HCT116 (cell line): Measurements from ENCODE around the gene SGK2. TPM values are rescaled to one million over a fixed set of nuclear protein-coding genes. Genes with fewer than 3 reads are reported as not detected.

Source experiments
- ATAC-seq: fragments of 200-7000 bp; cut with Tn5 transposase; 2 replicates; pipeline ENCODE4 v1.9.1; 2020; ENCODE audit warnings: mild to moderate bottlenecking, moderate library complexity
- BruUV-seq: library from RNA; stranded (reverse); fragments of 400-500 nt; replicated peaks from 2 replicates; lab custom pipeline; 2021; lab: Mats Ljungman, UMichigan
- CTCF ChIA-PET: fragments of 300-600 bp; sonication (Branson Sonifier 250); formaldehyde crosslinking; loops from one replicate; lab custom pipeline; 2021; ENCODE audit warnings: antibody characterized with exemption; lab: Charles Lee
- POLR2A ChIA-PET: fragments of 300-600, 350-600 bp; sonication (Branson Sonifier 250); formaldehyde crosslinking; loops from one replicate; lab custom pipeline; 2021; ENCODE audit warnings: antibody characterized with exemption; lab: Charles Lee
- RAD21 ChIA-PET, 2 experiments: fragments of 300-600 bp; sonication (Branson Sonifier 250); formaldehyde crosslinking; loops; one replicate each; lab custom pipeline; 2023; ENCODE audit warnings: low total read pairs in 2 of 2; ENCODE audit not compliant: uncharacterized antibody in 2 of 2, unreplicated experiment in 2 of 2, low non-redundant PET in 1 of 2; lab: Charles Lee
- DNase-seq: peaks from one replicate; pipeline ENCODE4 v3.0.0-alpha.2; 2010; ENCODE audit warnings: low read depth, low spot score
- H2AFZ ChIP-seq: fragments of 200-600 bp; shearing (Covaris generic), sonication (generic); 2 replicates; pipeline ENCODE4 v1.6.1; 2017; ENCODE audit warnings: low read depth, mixed run types, mixed read lengths, antibody characterized with exemption, low read length; ENCODE audit not compliant: poor library complexity, severe bottlenecking
- H3K27ac ChIP-seq: 2 replicates; pipeline ENCODE4 v1.5.1; 2012; ENCODE audit warnings: low read depth, low read length
- H3K27me3 ChIP-seq: fragments of 200-600 bp; sonication (generic); 2 replicates; pipeline ENCODE4 v1.6.1; 2016; ENCODE audit warnings: mixed run types, low read length, mixed read lengths; ENCODE audit not compliant: insufficient read depth
- H3K36me3 ChIP-seq, 2 experiments: fragments of 200-500 bp in 1 of 2; fragments of 200-600 bp in 1 of 2; sonication (Bioruptor generic) in 1 of 2; sonication (generic) in 1 of 2; 2 replicates each; pipeline versions ENCODE4 v1.5.1 to v1.6.1; 2014 to 2016; ENCODE audit warnings: low read length in 2 of 2, inconsistent platforms in 1 of 2, mixed read lengths in 1 of 2, mixed run types in 1 of 2; ENCODE audit not compliant: insufficient read depth in 2 of 2, control insufficient read depth in 1 of 2
- H3K4me1 ChIP-seq, 2 experiments: fragments of 200-600 bp in 1 of 2; sonication (generic) in 1 of 2; 2 replicates each; pipeline versions ENCODE4 v1.5.1 to v1.6.1; 2012 to 2017; ENCODE audit warnings: low read length in 2 of 2, inconsistent platforms in 1 of 2, mild to moderate bottlenecking in 1 of 2, mixed read lengths in 1 of 2, mixed run types in 1 of 2, moderate library complexity in 1 of 2; ENCODE audit not compliant: insufficient read depth in 2 of 2, control insufficient read depth in 1 of 2
- H3K4me2 ChIP-seq: fragments of 200-600 bp; sonication (generic); 2 replicates; pipeline ENCODE4 v1.6.1; 2017; ENCODE audit warnings: mixed run types, low read length, mixed read lengths
- H3K4me3 ChIP-seq, 2 experiments: fragments of 200-600 bp in 1 of 2; sonication (generic) in 1 of 2; replicated peaks in 1 of 2; 2 replicates each; pipeline ENCODE4 v1.5.1; 2011 to 2016; ENCODE audit warnings: low read length in 2 of 2, control low read depth in 1 of 2, low read depth in 1 of 2, mild to moderate bottlenecking in 1 of 2, mixed read lengths in 1 of 2, mixed run types in 1 of 2
- H3K79me2 ChIP-seq: fragments of 200-600 bp; sonication (generic); 2 replicates; pipeline ENCODE4 v1.6.1; 2017; ENCODE audit warnings: mild to moderate bottlenecking, mixed run types, low read length, moderate library complexity, mixed read lengths; ENCODE audit not compliant: insufficient read depth
- H3K9ac ChIP-seq: fragments of 200-600 bp; sonication (generic); 2 replicates; pipeline ENCODE4 v1.6.1; 2016; ENCODE audit warnings: low read length, mixed read lengths
- H3K9me2 ChIP-seq: fragments of 200-600 bp; sonication (generic), shearing (Covaris generic); 2 replicates; pipeline ENCODE4 v1.6.1; 2017; ENCODE audit warnings: mixed run types, mild to moderate bottlenecking, moderate library complexity; ENCODE audit not compliant: insufficient read depth
- H3K9me3 ChIP-seq, 2 experiments: fragments of 200-500 bp in 1 of 2; fragments of 200-600 bp in 1 of 2; sonication (Bioruptor generic) in 1 of 2; sonication (generic) in 1 of 2; 2 replicates each; pipeline ENCODE4 v1.6.1; 2014 to 2017; ENCODE audit warnings: low read length in 2 of 2, mixed read lengths in 2 of 2, inconsistent platforms in 1 of 2, low read depth in 1 of 2, mild to moderate bottlenecking in 1 of 2, mixed run types in 1 of 2, moderate library complexity in 1 of 2; ENCODE audit not compliant: control insufficient read depth in 1 of 2, insufficient read depth in 1 of 2
- H4K20me1 ChIP-seq: fragments of 200-600 bp; sonication (generic), shearing (Covaris generic); 2 replicates; pipeline ENCODE4 v1.6.1; 2017; ENCODE audit warnings: mixed run types, mild to moderate bottlenecking, moderate library complexity; ENCODE audit not compliant: insufficient read depth
- ATF3 ChIP-seq: IDR thresholded peaks from 2 replicates; pipeline ENCODE4 v1.6.1; 2012
- CTCF ChIP-seq, 3 experiments: fragments of 200-600 bp in 1 of 3; sonication (generic) in 1 of 3; IDR thresholded peaks in 2 of 3; conservative IDR thresholded peaks in 1 of 3; 2 replicates each; pipeline ENCODE4 v1.5.1; 2012 to 2017; ENCODE audit warnings: low read depth in 2 of 3, low read length in 2 of 3, antibody characterized with exemption in 1 of 3, borderline replicate concordance in 1 of 3, control low read depth in 1 of 3, mild to moderate bottlenecking in 1 of 3, mixed read lengths in 1 of 3, mixed run types in 1 of 3, moderate library complexity in 1 of 3; ENCODE audit not compliant: insufficient read depth in 1 of 3
- EGR1 ChIP-seq: IDR thresholded peaks from 2 replicates; pipeline ENCODE4 v1.6.1; 2012; ENCODE audit warnings: low read depth
- EZH2phosphoT487 ChIP-seq: fragments of 200-600 bp; IDR thresholded peaks from 2 replicates; pipeline ENCODE4 v1.6.1; 2018; ENCODE audit warnings: antibody characterized with exemption, borderline replicate concordance
- MAX ChIP-seq: IDR thresholded peaks from 2 replicates; pipeline ENCODE4 v1.6.1; 2012
- intact Hi-C: fragments of 100-400 bp; cut with micrococcal nuclease; formaldehyde crosslinking; loops from 2 replicates; pipeline ENCODE4 v1.10.0; 2022
- total RNA-seq: library from RNA; stranded (reverse); gene quantifications from one replicate; pipeline ENCODE4 v1.2.1, GENCODE V29; 2021; ENCODE audit not compliant: unreplicated experiment

The SGK2 gene
- total RNA-seq, 1 experiment from 2014 or later, result 2.3 TPM

GRCh38 chr20:43569282-43569681 lies 10.5 kb downstream of the SGK2 start:
- ATAC-seq, result no peak
- Histone ChIP-seq H3K4me3 (no peak overlapping the region), H3K9me2 (no peaks in the 10 kb centered on the region), H3K27me3 (no peaks in the 10 kb centered on the region), H3K79me2 (no peaks in the 10 kb centered on the region), H3K4me1 (no peaks in the 10 kb centered on the region), H4K20me1 (no peaks in the 10 kb centered on the region), H2AFZ (no peak overlapping the region), H3K4me2 (no peak overlapping the region), H3K36me3 (no peaks in the 10 kb centered on the region), H3K27ac (no peak overlapping the region), H3K9me3 (no peaks in the 10 kb centered on the region), H3K9ac (no peak overlapping the region)
- CTCF ChIA-PET, result no interaction called here
- RAD21 ChIA-PET, result no interaction called here
- POLR2A ChIA-PET, result no interaction called here
- DNase-seq, result no peak
- no TSS peak for BruUV-seq
- no peak for TF ChIP-seq CTCF (IDR thresholded peaks at IDR 0.05 in 2 of 3, conservative IDR thresholded peaks at IDR 0.05 in 1 of 3; ENCODE audit: borderline replicate concordance in 1 of 3, insufficient read depth in 1 of 3, low read depth in 2 of 3, low read length in 2 of 3)
- no peak for TF ChIP-seq EZH2phosphoT487
- TF ChIP-seq, all 23 proteins: peak for 0
- intact Hi-C loops, result no loop called here

GRCh38 chr20:43570496-43570895 lies 11.7 kb downstream of the SGK2 start:
- no peak overlapping the region for H3K27ac ChIP-seq
- BruUV-seq, result no TSS peak
- no peak overlapping the region for H3K9ac ChIP-seq
- POLR2A ChIA-PET, result no interaction called here
- H3K79me2 ChIP-seq, result no peaks in the 10 kb centered on the region
- no peak overlapping the region for H2AFZ ChIP-seq
- intact Hi-C loops, result no loop called here
- no peaks in the 10 kb centered on the region for H3K27me3 ChIP-seq
- no peak overlapping the region for H3K4me3 ChIP-seq
- H3K36me3 ChIP-seq, result no peaks in the 10 kb centered on the region
- RAD21 ChIA-PET, result no interaction called here
- no peaks in the 10 kb centered on the region for H3K9me3 ChIP-seq
- no peak for DNase-seq
- no peak for ATAC-seq
- no peaks in the 10 kb centered on the region for H4K20me1 ChIP-seq
- no peaks in the 10 kb centered on the region for H3K4me1 ChIP-seq
- H3K9me2 ChIP-seq, result no peaks in the 10 kb centered on the region
- no peak for TF ChIP-seq EGR1
- TF ChIP-seq MAX, result no peak
- TF ChIP-seq ATF3, result no peak
- H3K4me2 ChIP-seq, result no peak overlapping the region
- CTCF ChIA-PET, result interaction anchor here (1.5 kb wide), 1 partner anchor 32 kb away, joined by 3 read pairs; no protein-coding TSS in a partner anchor
